ENCODE results near the gene CIDEC. TPM values are rescaled to one million over a fixed set of nuclear protein-coding genes. Genes with fewer than 3 reads are reported as not detected.

The CIDEC gene
- total RNA-seq, 1 donor: not detected

DNA sequence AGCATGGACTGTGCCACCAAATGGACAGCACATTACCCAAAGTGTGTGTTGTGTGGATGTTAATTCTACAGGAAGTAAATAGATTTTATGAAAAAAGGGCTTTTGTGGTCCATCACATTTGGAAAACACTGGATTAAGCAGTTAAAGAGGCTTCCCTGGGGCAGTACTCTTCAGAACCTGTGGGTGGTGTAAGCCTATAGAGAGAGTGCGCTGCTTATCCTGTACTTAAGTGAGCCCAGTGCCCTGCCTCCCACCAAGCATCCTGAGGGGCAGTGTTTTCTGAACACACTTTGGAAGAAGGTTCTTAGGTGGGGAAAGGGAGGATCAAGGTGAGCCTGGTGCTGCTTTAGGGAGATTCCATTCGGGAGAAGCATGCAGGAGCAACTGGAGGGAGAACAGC, 59.1 kb downstream of the CIDEC start:
- Histone ChIP-seq H3K79me2 (ENCODE audit: insufficient read depth, low read length) (no peaks in the 10 kb centered on the region), H3K27ac (ENCODE audit: low read depth, low read length) (no peak overlapping the region), H3K4me1 (ENCODE audit: insufficient read depth, low read length) (no peaks in the 10 kb centered on the region), H3K36me3 (ENCODE audit: insufficient read depth, low read length) (no peaks in the 10 kb centered on the region), H3K4me2 (ENCODE audit: insufficient read depth, low read length) (no peak overlapping the region), H2AFZ (ENCODE audit: low read length) (no peak overlapping the region), H3K27me3 (ENCODE audit: insufficient read depth, low read length) (no peaks in the 10 kb centered on the region), H4K20me1 (ENCODE audit: insufficient read depth, low read length) (no peaks in the 10 kb centered on the region), H3K4me3 (ENCODE audit: insufficient read depth, low read length) (no peak overlapping the region), H3K9me3 (ENCODE audit: low read depth, low read length) (no peaks in the 10 kb centered on the region)
- peak; percentile 69 for DNase-seq (ENCODE audit: insufficient read length, low spot score, missing footprints)
- TF ChIP-seq CTCF (IDR thresholded peaks at IDR 0.05; ENCODE audit: extremely low read depth, low read depth, low read length): peak; percentile 43

GRCh38 chr3:9820543-9820942, 59.5 kb downstream of the CIDEC start:
- Histone ChIP-seq H3K9me3 (ENCODE audit: low read depth, low read length) (no peaks in the 10 kb centered on the region), H3K36me3 (ENCODE audit: insufficient read depth, low read length) (no peaks in the 10 kb centered on the region), H4K20me1 (ENCODE audit: insufficient read depth, low read length) (no peaks in the 10 kb centered on the region), H3K27ac (ENCODE audit: low read depth, low read length) (no peak overlapping the region), H3K27me3 (ENCODE audit: insufficient read depth, low read length) (no peaks in the 10 kb centered on the region), H3K4me1 (ENCODE audit: insufficient read depth, low read length) (no peaks in the 10 kb centered on the region), H3K4me2 (ENCODE audit: insufficient read depth, low read length) (no peak overlapping the region), H3K4me3 (ENCODE audit: insufficient read depth, low read length) (no peak overlapping the region), H2AFZ (ENCODE audit: low read length) (no peak overlapping the region), H3K79me2 (ENCODE audit: insufficient read depth, low read length) (no peaks in the 10 kb centered on the region)
- no peak for TF ChIP-seq CTCF (IDR thresholded peaks at IDR 0.05; ENCODE audit: extremely low read depth, low read depth, low read length)
- DNase-seq (ENCODE audit: insufficient read length, low spot score, missing footprints): no peak

DNA sequence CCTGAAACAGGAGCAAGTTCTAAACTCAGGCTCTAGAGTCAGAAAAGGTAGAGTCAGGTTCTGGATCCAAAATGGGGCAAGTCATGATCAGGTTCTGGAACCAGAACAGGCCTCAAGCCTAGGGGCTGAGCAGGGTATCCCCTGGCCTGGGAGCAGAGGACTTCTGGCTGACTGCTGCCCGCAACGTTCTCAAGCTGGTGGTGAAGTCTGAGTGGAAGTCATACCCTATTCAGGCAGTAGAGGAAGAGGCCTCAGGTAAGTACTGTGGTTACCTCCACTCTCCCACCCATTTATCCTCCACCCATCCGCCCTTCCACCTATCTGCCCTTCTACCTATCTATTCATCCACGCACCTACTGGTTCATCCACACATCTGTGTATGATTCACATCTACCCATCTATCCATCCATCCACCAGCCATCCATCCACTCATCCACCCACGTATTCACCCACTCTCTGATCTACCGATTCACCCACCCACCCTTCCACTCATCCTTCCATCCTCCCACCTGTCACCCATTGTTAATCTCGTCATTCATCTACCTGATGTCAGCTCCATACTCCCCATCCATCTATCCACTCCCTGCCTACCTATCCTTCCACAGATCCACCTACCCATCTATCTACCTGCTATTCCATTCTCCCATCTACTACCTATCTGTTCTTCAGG, 61.3 kb downstream of the CIDEC start:
- Histone ChIP-seq H3K79me2 (ENCODE audit: insufficient read depth, low read length) (no peaks in the 10 kb centered on the region), H2AFZ (ENCODE audit: low read length) (no peak overlapping the region), H4K20me1 (ENCODE audit: insufficient read depth, low read length) (no peaks in the 10 kb centered on the region), H3K27ac (ENCODE audit: low read depth, low read length) (no peak overlapping the region), H3K36me3 (ENCODE audit: insufficient read depth, low read length) (peaks cover 1% of the 10 kb centered on the region), H3K4me2 (ENCODE audit: insufficient read depth, low read length) (no peak overlapping the region), H3K9me3 (ENCODE audit: low read depth, low read length) (no peaks in the 10 kb centered on the region), H3K4me1 (ENCODE audit: insufficient read depth, low read length) (no peaks in the 10 kb centered on the region), H3K27me3 (ENCODE audit: insufficient read depth, low read length) (no peaks in the 10 kb centered on the region), H3K4me3 (ENCODE audit: insufficient read depth, low read length) (no peak overlapping the region)
- no peak for DNase-seq (ENCODE audit: insufficient read length, low spot score, missing footprints)
- no peak for TF ChIP-seq CTCF (IDR thresholded peaks at IDR 0.05; ENCODE audit: extremely low read depth, low read depth, low read length)

GRCh38 chr3:9817436-9817835, 62.6 kb downstream of the CIDEC start:
- Histone ChIP-seq H3K79me2 (ENCODE audit: insufficient read depth, low read length) (no peaks in the 10 kb centered on the region), H3K36me3 (ENCODE audit: insufficient read depth, low read length) (peaks cover 4% of the 10 kb centered on the region), H3K4me1 (ENCODE audit: insufficient read depth, low read length) (no peaks in the 10 kb centered on the region), H3K27me3 (ENCODE audit: insufficient read depth, low read length) (no peaks in the 10 kb centered on the region), H3K27ac (ENCODE audit: low read depth, low read length) (no peak overlapping the region), H4K20me1 (ENCODE audit: insufficient read depth, low read length) (no peaks in the 10 kb centered on the region), H3K4me2 (ENCODE audit: insufficient read depth, low read length) (no peak overlapping the region), H3K4me3 (ENCODE audit: insufficient read depth, low read length) (no peak overlapping the region), H3K9me3 (ENCODE audit: low read depth, low read length) (no peaks in the 10 kb centered on the region), H2AFZ (ENCODE audit: low read length) (no peak overlapping the region)
- TF ChIP-seq CTCF (IDR thresholded peaks at IDR 0.05; ENCODE audit: extremely low read depth, low read depth, low read length): no peak
- no peak for DNase-seq (ENCODE audit: insufficient read length, low spot score, missing footprints)

Small RNAs within 50 kb of the gene (small RNA-seq; reads per million reads assigned to genes)
- gene RNU6-882P: not detected

Other genes with a start within 250 kb of the CIDEC start
- 47.1 and 47.4 TPM in 2 replicates for gene MTMR14, start 230.7 kb downstream of the CIDEC start, total RNA-seq
- not detected in 2 replicates for gene CPNE9, start 176.4 kb downstream of the CIDEC start, total RNA-seq
- 14.1 and 14.5 TPM in 2 replicates for gene BRPF1, start 148.5 kb downstream of the CIDEC start, total RNA-seq
- 24.8 and 25.7 TPM in 2 replicates for gene OGG1, start 130.3 kb downstream of the CIDEC start, total RNA-seq
- gene CAMK1, start 110.3 kb downstream of the CIDEC start, total RNA-seq: 22.1 and 25.9 TPM in 2 replicates
- gene TADA3, start 87.8 kb downstream of the CIDEC start, total RNA-seq: 88.4 and 102 TPM in 2 replicates
- 203 and 222 TPM in 2 replicates for gene ARPC4, start 87.2 kb downstream of the CIDEC start, total RNA-seq
- gene TTLL3, start 70.0 kb downstream of the CIDEC start, total RNA-seq: 31.1 and 33.9 TPM in 2 replicates
- 18.6 and 19.2 TPM in 2 replicates for gene RPUSD3, start 36.2 kb downstream of the CIDEC start, total RNA-seq
- gene JAGN1, start 10.4 kb upstream of the CIDEC start, total RNA-seq: 21.8 and 26.1 TPM in 2 replicates
- gene IL17RE, start 22.6 kb upstream of the CIDEC start, total RNA-seq: 0.29 and 0.72 TPM in 2 replicates
- gene IL17RC, start 36.8 kb upstream of the CIDEC start, total RNA-seq: 42.1 and 47.0 TPM in 2 replicates
- 7.6 and 10.3 TPM in 2 replicates for gene CRELD1, start 53.6 kb upstream of the CIDEC start, total RNA-seq
- gene PRRT3, start 72.2 kb upstream of the CIDEC start, total RNA-seq: 3.5 and 4.3 TPM in 2 replicates
- gene EMC3, start 106.6 kb upstream of the CIDEC start, total RNA-seq: 55.7 and 58.3 TPM in 2 replicates
- gene FANCD2, start 146.2 kb upstream of the CIDEC start, total RNA-seq: 3.2 and 6.2 TPM in 2 replicates
- not detected in 2 replicates for gene FANCD2OS, start 228.0 kb upstream of the CIDEC start, total RNA-seq
- 113 and 114 TPM in 2 replicates for gene BRK1, start 235.4 kb upstream of the CIDEC start, total RNA-seq

All from osteoblast (primary cell).